ENCODE measurements around the gene MYOF.

- no peak for TF ChIP-seq EZH2 (IDR thresholded peaks at IDR 0.05; ENCODE audit: borderline replicate concordance, low read length)
- no peak for TF ChIP-seq CTCF (conservative IDR thresholded peaks at IDR 0.05 in 1 of 2, IDR thresholded peaks at IDR 0.05 in 1 of 2; ENCODE audit: extremely low read depth in 1 of 2, insufficient read depth in 1 of 2, low read depth in 1 of 2, low read length in 2 of 2)
These were observed 181.7 kb downstream of the MYOF start for GRCh38 chr10:93300288-93300917.
